Liver (tissue), 9 donors: Measurements from ENCODE around the gene GSX2. TPM values are rescaled to one million over a fixed set of nuclear protein-coding genes. Genes with fewer than 3 reads are reported as not detected.
"Not testable (repeated sequence)": the region's sequence is repeated elsewhere in the genome, so short reads cannot be mapped to it uniquely, and the experiment has no call there.

Experiments used
- DNase-seq: peaks from one replicate; pipeline ENCODE4 v3.0.0-alpha.2; 2017; ENCODE audit warnings: low spot score
- H3K27ac ChIP-seq, 2 donors: one replicate each; pipeline ENCODE4 v1.7.0; 2013; ENCODE audit warnings: inconsistent platforms in 2 of 2, low read length in 2 of 2, control low read depth in 1 of 2, low read depth in 1 of 2, mild to moderate bottlenecking in 1 of 2
- H3K27me3 ChIP-seq, 4 donors: one replicate each; pipeline versions ENCODE4 v1.6.1 to v1.7.0; 2013; ENCODE audit warnings: low read length in 3 of 4, inconsistent platforms in 1 of 4, mild to moderate bottlenecking in 1 of 4, moderate library complexity in 1 of 4; ENCODE audit not compliant: control insufficient read depth in 4 of 4, insufficient read depth in 4 of 4
- H3K36me3 ChIP-seq, 4 donors: one replicate each; pipeline versions ENCODE4 v1.6.1 to v1.7.0; 2013; ENCODE audit warnings: low read length in 3 of 4, mild to moderate bottlenecking in 3 of 4, low read depth in 1 of 4, moderate library complexity in 1 of 4; ENCODE audit not compliant: control insufficient read depth in 4 of 4, insufficient read depth in 3 of 4
- H3K4me1 ChIP-seq, 4 donors: one replicate each; pipeline versions ENCODE4 v1.6.1 to v1.7.0; 2013; ENCODE audit warnings: low read length in 3 of 4, mild to moderate bottlenecking in 3 of 4, moderate library complexity in 1 of 4; ENCODE audit not compliant: control insufficient read depth in 4 of 4, insufficient read depth in 4 of 4
- H3K4me3 ChIP-seq, 3 donors: one replicate each; pipeline versions ENCODE4 v1.6.1 to v1.7.0; 2013; ENCODE audit warnings: low read length in 3 of 3, control low read depth in 1 of 3, low read depth in 1 of 3, mild to moderate bottlenecking in 1 of 3
- H3K9ac ChIP-seq, 2 donors: one replicate each; pipeline ENCODE4 v1.7.0; 2013; ENCODE audit warnings: low read length in 2 of 2, mild to moderate bottlenecking in 2 of 2, moderate library complexity in 2 of 2, control low read depth in 1 of 2, low read depth in 1 of 2
- H3K9me3 ChIP-seq, 4 donors: one replicate each; pipeline versions ENCODE4 v1.6.1 to v1.7.0; 2013; ENCODE audit warnings: low read length in 3 of 4; ENCODE audit not compliant: control insufficient read depth in 4 of 4
- CTCF ChIP-seq: fragments of 150-350 bp; IDR thresholded peaks from 2 replicates; pipeline ENCODE4 v1.5.1; 2017; ENCODE audit warnings: improper control_type of control experiment, low read depth, low read length; ENCODE audit not compliant: missing input control
- EGR1 ChIP-seq, 2 donors: IDR thresholded peaks; 2 replicates each; pipeline ENCODE4 v1.6.1; 2016 to 2018; ENCODE audit warnings: antibody characterized with exemption in 2 of 2, low read depth in 2 of 2
- FOXA1 ChIP-seq: IDR thresholded peaks from 2 replicates; pipeline ENCODE4 v1.6.1; 2016; ENCODE audit warnings: antibody characterized with exemption
- HNF4A ChIP-seq, 2 donors: conservative IDR thresholded peaks; 2 replicates each; pipeline ENCODE4 v1.6.1; 2016; ENCODE audit warnings: antibody characterized with exemption in 2 of 2, mild to moderate bottlenecking in 2 of 2
- JUND ChIP-seq, 2 donors: IDR thresholded peaks; 2 replicates each; pipeline ENCODE4 v1.6.1; 2016; ENCODE audit warnings: antibody characterized with exemption in 2 of 2
- REST ChIP-seq: IDR thresholded peaks from 2 replicates; pipeline ENCODE4 v1.6.1; 2016; ENCODE audit warnings: antibody characterized with exemption, mild to moderate bottlenecking
- RXRA ChIP-seq, 2 donors: IDR thresholded peaks; 2 replicates each; pipeline ENCODE4 v1.6.1; 2017 to 2018; ENCODE audit warnings: antibody characterized with exemption in 2 of 2, mild to moderate bottlenecking in 1 of 2
- SP1 ChIP-seq: IDR thresholded peaks from 2 replicates; pipeline ENCODE4 v1.6.1; 2018; ENCODE audit warnings: antibody characterized with exemption, mild to moderate bottlenecking
- YY1 ChIP-seq: IDR thresholded peaks from 2 replicates; pipeline ENCODE4 v1.6.1; 2016; ENCODE audit warnings: antibody characterized with exemption, mild to moderate bottlenecking
- WGBS: extraction: QIAGEN DNeasy Blood & Tissue Kit; methylation state at CpG from one replicate; pipeline ENCODE4 v1.1.7; 2013; 5-methylcytosine and 5-hydroxymethylcytosine counted together
- polyA plus RNA-seq, 2 donors: library from polyadenylated mRNA; stranded (reverse) in 1 of 2; unstranded in 1 of 2; fragments of 200-250 nt in 1 of 2; fragments of >200 nt in 1 of 2; fragmentation: Nextera tagmentation in 1 of 2; extraction: Ambion mirVana in 1 of 2; gene quantifications; one replicate each; pipeline versions ENCODE4 v1.2.1 to v1.2.3, GENCODE V29; 2013 to 2015
- total RNA-seq, 2 donors: library from RNA; depleted of rRNA; stranded (reverse); fragments of >200 nt; gene quantifications; one replicate each; pipeline ENCODE4 v1.2.3, GENCODE V29; 2014
- TF ChIP-seq, protein P1 (sequence below): IDR thresholded peaks from 2 replicates; pipeline ENCODE4 v1.6.1; 2016; ENCODE audit warnings: antibody characterized with exemption
- TF ChIP-seq, protein P2 (sequence below): IDR thresholded peaks from 2 replicates; pipeline ENCODE4 v1.6.1; 2016; ENCODE audit warnings: antibody characterized with exemption
- donor health status: healthy.
- donor health status: healthy.
- donor health status: healthy.
- donor health status: healthy.
- donor health status: healthy.

GSX2 gene
- total and polyA plus RNA-seq, 4 donors, result not detected

- not testable (repeated sequence) for H3K9me3 ChIP-seq, DNase-seq, H3K4me3 ChIP-seq, H3K27me3 ChIP-seq, H3K9ac ChIP-seq, H3K36me3 ChIP-seq
- TF ChIP-seq, protein P1, sequence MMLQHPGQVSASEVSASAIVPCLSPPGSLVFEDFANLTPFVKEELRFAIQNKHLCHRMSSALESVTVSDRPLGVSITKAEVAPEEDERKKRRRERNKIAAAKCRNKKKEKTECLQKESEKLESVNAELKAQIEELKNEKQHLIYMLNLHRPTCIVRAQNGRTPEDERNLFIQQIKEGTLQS, result peak; percentile 64
- TF ChIP-seq SP1 (peak; percentile 59), HNF4A (conservative IDR thresholded peaks at IDR 0.05) (peak in 1 of 2 donors; percentile 24), RXRA (IDR thresholded peaks at IDR 0.05) (peak; percentile 58 to 69)
- peak overlapping the region in 1 of 2 donors; percentile 25 for H3K27ac ChIP-seq
- 42% methylated on average over 5 of the region's 5 CpGs for WGBS
- H3K4me1 ChIP-seq, result peaks cover 5 to 61% (median 40%) of the 10 kb centered on the region in 4 donors
Observed at GRCh38 chr4:54053322-54053721, 46.6 kb upstream of the GSX2 start.

- Histone ChIP-seq H3K4me3 (no peak overlapping the region), H3K4me1 (peaks cover 8 to 63% (median 42%) of the 10 kb centered on the region in 4 donors), H3K9me3 (no peaks in the 10 kb centered on the region), H3K9ac (no peak overlapping the region), H3K36me3 (no peaks in the 10 kb centered on the region), H3K27ac (no peak overlapping the region), H3K27me3 (no peaks in the 10 kb centered on the region)
- 96% methylated on average over 2 of the region's 2 CpGs for WGBS
- no peak for DNase-seq
- TF ChIP-seq FOXA1 (no peak), YY1 (no peak), JUND (IDR thresholded peaks at IDR 0.05) (no peak), REST (no peak), CTCF (no peak)
- TF ChIP-seq, protein P1, result no peak
Observed at GRCh38 chr4:54054501-54054900, 45.5 kb upstream of the GSX2 start.

DNA sequence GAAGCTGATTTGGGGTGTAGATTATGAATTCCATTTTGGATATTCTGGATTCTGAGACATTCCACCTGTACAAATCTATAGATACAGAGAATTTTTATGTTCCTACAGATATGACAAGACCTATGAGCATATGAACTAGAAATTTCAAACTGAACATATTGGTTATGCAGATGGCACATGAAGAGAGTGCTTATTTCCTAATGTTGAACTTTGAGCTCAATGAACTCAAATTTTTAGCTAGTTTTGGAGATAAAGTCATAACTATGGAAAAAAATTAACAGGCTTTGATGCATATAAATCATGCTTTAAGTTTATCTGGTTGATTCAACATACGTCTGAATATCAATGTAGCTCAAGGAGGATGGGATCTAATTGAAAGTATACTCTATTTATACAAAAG is 44.5 kb upstream of the GSX2 start:
- no peaks in the 10 kb centered on the region for H3K27me3 ChIP-seq
- DNase-seq, result no peak
- H3K4me1 ChIP-seq, result peaks cover 8 to 70% (median 46%) of the 10 kb centered on the region in 4 donors
- no peaks in the 10 kb centered on the region for H3K9me3 ChIP-seq
- TF ChIP-seq, protein P2, sequence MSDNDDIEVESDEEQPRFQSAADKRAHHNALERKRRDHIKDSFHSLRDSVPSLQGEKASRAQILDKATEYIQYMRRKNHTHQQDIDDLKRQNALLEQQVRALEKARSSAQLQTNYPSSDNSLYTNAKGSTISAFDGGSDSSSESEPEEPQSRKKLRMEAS, result no peak
- TF ChIP-seq EGR1 (IDR thresholded peaks at IDR 0.05; ENCODE audit: low read depth in 2 of 2) (no peak), HNF4A (conservative IDR thresholded peaks at IDR 0.05) (peak; percentile 64 to 67), CTCF (no peak)
- no peak overlapping the region for H3K9ac ChIP-seq
- H3K27ac ChIP-seq, result peak overlapping the region in 1 of 2 donors; percentile 18
- no peak overlapping the region for H3K4me3 ChIP-seq
- H3K36me3 ChIP-seq, result no peaks in the 10 kb centered on the region
- WGBS, result 86% methylated on average over 1 of the region's 1 CpG
